Stimulated activated CD4-positive, alpha-beta T cell treated with anti-CD3 and anti-CD28 coated beads, Interleukin-15, amount 100 ng/mL, for 48 hours (primary cell): ENCODE data around the gene KRT86.
"Not testable (repeated sequence)": the region's sequence is repeated elsewhere in the genome, so short reads cannot be mapped to it uniquely, and the experiment has no call there.

Experiments used
- DNase-seq, 2 donors: peaks; one replicate each; pipeline ENCODE4 v3.0.0-alpha.2; 2020; ENCODE audit warnings: low read depth in 2 of 2

The KRT86 gene

GRCh38 chr12:52336641-52337040, 62.2 kb downstream of the KRT86 start:
- no peak for DNase-seq

DNA sequence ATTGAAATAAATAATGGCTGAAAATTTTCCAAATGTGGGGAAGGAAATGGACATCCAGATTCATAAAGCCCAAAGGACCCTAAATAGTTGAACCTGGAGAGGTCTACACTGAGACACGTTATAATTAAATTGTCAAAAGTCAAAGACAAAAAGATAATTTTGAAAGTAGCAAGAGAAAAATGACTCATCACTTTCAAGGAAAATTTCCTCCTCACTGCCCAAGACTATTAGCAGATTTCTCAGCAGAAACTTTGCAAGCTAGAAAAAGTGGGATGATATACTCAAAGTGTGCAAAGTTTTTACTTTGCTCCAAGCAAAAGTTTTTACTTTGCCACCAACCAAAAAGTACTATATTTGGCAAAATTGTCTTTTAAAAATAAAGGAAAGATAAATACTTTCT, 62.6 kb downstream of the KRT86 start:
- DNase-seq: no peak

DNA sequence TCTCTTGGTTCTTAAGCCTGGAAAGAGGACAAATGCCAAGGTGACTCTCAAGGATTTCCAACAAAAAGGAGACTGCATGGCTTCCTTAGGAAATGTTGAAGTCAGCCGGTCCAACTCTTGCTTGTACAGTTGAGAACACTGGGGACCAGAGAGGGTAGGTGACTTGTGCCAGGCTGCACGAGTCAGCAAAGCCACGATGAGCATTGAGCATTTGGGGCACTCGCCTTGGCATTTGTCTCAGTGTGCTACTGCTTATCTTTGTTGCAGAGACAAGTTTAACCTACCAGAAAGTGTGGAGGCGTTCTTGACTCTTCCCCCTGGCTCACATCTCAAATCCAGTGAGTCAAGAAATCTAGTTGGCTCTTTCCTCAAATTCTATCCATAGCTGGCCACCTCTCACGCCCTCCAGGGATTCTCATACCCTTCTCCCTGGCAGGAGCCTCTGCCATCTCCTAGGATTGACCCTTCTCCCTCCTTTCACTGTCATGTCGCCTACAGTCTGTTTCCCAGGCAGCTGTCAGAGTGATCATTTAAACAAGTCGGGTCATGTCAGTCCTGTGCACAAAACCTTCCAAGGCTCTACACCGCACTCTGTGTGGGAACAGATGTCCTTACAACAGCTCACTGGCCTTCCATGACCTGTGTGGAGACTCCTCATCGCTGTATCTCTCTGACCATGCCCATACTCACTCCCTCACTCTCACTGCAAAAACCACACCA, 64.0 kb downstream of the KRT86 start:
- no peak for DNase-seq

DNA sequence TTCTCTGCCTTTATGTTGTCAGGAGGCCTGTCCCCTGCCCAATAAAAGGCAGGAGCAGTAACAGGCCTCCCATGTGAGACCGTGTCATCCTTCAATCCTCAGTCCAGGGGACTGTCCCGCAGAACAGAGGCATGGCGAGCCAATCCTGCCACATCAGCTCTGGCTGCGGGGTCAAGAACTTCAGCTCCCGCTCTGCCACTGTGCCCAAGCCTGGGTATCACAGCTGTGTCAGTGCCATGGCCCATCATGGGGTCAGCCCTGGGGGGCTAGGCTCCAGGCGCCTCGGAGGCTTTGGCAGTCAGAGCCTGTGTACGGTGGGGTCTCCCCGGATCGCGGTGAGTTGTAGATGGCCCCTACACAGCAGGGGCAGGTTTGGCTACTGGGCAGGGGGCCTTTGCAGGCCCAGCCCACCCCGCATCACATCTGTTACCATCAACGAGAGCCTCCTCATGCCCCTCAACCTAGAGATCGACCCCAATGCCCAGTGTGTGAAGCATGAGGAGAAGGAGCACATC, 66.7 kb downstream of the KRT86 start:
- DNase-seq: no peak

- no peak for DNase-seq
Observed at GRCh38 chr12:52342781-52343490, 68.5 kb downstream of the KRT86 start.

DNA sequence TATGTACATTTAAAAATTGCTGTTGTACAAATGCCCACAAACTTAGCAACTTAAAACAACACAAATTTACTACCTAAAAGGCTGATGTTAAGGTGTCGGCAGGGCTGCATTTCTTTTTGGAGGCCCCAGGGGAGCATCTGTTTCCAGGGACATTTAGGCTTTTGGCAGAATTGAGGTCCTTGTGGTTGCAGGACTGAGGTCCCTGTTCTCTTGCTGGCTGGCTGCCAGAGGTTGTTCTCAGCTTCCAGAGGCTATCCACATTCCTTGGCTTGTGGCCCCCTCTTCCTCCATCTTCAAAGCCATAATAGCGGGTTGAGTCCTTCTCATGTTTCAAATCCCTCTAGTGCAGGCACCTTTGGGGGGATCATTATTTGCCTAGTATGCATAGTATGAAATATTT, 69.1 kb downstream of the KRT86 start:
- DNase-seq: no peak

GRCh38 chr12:52344111-52344510, 69.7 kb downstream of the KRT86 start:
- no peak for DNase-seq

DNA sequence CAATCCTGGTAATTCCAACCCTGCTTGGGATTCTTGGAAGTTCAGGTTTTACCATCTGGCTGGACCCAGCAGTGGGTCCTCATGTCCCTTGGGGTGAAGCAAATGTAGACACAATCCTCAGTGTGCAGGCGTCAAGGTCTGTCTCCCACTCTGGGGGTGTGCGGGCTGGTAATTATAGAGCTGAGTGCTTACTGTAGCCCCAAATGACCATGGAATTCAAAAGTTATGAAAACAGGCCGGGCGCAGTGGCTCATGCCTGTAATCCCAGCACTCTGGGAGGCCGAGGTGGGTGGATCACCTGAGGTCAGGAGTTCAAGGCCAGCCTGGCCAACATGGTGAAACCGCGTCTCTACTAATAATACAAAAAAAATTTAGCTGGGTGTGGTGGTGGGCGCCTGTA, 70.6 kb downstream of the KRT86 start:
- not testable (repeated sequence) for DNase-seq

- DNase-seq: no peak
Observed at GRCh38 chr12:52346593-52346992, 72.1 kb downstream of the KRT86 start.

DNA sequence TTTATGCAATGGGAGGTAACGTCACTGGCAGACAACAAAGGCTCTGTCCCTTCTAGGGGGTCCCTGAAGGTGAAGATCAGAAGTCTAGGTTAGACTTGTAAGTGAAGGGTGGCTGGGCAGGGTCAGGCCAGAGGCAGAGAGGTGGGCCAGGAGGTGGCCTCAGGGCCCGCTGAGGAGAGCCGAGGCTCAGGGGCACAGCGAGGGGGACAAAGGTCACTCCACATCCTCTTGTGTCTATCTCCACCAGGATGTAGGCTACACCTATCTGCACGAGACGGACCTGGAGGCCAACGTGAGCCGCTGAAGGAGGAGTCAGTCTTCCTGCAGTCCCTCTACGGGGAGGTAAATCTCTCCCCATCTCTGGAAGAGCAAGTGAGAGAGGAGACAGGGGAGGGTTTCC, 72.6 kb downstream of the KRT86 start:
- DNase-seq: no peak

GRCh38 chr12:52347551-52348510, 73.4 kb downstream of the KRT86 start:
- DNase-seq: no peak

GRCh38 chr12:52349196-52349595, 74.8 kb downstream of the KRT86 start:
- DNase-seq: no peak

DNA sequence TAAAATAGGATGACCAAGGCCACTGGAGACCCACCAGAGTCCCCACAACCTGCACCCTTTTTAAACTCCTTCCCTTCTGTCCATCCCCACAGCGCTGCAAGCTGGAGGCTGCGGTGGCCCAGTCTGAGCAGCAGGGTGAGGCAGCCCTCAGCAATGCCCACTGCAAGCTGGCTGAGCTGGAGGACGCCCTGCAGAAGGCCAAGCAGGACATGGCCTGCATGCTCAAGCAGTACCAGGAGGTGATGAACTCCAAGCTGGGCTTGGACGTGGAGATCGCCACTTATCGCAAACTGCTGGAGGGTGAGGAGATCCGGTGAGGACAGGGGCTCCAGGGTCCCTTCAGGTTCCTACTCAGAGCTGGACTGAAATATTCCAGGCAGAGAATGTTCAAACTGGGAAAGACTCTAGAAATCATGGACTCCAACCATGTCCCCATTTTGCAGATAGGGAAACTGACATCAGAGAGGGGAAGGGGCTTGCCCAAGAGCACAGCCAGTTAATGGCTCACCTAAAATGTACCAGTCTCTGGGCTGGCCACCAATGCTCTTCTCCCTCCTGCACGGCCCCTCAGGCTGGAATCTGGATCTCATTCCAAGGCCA, 75.7 kb downstream of the KRT86 start:
- no peak for DNase-seq

- DNase-seq: no peak
Observed at GRCh38 chr12:52350786-52351185, 76.3 kb downstream of the KRT86 start.

DNA sequence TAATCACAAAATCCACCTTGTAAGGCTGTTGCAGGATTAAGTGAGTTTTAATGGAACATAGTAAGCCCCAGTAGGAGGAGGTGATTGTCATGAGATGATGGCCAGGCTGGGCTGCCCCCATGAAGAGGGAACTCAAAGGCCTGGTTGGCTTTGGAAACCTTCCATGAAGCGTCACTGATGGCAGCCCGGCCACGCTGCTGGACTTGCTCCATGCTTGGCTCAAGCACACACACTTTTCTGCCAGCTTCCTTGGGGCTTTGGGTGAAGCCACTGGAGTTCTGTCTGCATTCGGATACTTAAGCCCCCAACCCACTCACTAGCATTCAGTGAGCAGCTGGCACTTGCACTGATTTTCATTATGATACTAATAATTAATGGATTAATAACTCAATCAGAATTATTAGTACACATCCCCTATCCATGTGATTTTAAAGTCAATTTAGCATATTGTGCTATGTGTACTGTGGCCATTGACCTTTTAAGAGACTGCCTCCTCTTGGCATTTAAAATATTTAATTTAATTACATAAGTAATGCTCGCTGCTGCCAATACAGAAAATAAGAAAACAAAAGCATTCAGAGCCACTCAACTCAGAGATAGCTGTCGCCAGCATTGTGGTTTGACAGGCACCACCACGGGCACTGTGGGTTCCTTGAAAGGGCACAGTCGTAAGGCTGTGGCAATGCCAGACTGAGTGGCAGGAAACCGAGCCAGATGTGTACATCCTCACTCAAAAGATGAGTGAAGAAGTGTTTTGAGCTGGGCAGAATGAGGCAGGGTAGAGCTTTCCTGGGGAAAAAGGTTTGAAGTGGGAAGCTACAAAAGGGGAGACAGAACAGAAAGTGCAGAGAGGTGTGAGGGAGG, 77.0 kb downstream of the KRT86 start:
- DNase-seq: peak in 1 of 2 donors; percentile 13

GRCh38 chr12:52352951-52353350, 78.5 kb downstream of the KRT86 start:
- DNase-seq: no peak

GRCh38 chr12:52353766-52354165, 79.3 kb downstream of the KRT86 start:
- DNase-seq: no peak

DNA sequence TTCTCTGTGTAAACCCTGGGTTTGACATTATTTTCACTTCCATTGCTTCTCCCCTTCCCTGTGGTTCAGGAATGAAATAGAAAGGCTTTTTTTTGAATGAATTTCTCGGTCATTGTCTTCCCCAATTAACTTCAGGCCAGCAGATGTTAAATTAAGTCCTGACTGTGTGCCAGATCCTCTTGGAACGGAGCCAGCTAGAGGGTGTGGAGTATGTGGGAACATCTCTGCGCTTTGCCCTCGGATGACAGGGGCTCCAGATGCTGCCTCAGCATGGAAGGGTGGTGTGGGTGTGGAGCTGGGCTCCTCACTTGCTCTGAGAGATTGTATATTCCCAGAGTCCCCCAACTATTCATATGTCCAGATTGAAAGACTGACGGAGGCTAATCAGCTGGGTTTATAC, 79.8 kb downstream of the KRT86 start:
- no peak for DNase-seq

- no peak for DNase-seq
Observed at GRCh38 chr12:52355176-52355575, 80.7 kb downstream of the KRT86 start.

DNA sequence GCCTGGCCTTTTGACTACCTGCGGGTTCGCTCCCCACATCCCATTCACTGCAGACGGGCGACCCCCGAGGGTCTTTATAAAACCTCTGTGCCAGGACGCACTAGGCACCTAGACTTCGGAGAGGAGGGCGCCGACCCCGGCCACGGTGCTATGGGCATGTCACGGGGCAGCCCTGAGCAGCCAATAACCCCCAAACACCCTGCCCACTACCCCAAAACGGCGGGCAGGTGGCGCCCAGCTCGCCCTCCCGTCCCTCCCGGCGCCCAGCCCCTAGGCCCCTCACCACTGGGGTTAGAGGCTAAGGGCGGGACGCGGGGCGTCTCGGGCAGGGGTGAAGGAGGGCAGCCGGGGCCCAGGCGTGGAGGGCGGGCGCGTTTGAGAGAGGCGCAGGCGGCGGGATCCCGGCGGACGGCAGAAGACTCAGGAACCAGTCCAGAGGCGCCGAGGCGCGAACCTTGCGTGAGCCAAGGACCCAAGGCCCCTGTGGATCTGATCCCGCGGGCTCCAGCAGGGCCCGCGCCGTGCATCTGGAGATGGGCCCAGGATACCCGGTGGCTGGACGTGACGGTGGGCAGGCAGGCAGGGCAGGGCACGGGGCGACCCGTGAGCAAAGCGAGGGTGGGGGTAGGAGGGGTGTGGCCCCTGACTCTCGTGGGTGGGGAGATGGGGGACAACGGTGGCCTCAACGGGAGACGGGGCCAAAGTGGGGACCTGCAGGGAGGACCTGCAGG, 81.8 kb downstream of the KRT86 start:
- DNase-seq: no peak
